ENCODE results near the gene ELMO2. TPM values are rescaled to one million over a fixed set of nuclear protein-coding genes. Genes with fewer than 3 reads are reported as not detected.
A peak's percentile ranks its signal among the peaks of the same experiment; 100 is the strongest.

Gene ELMO2
- total RNA-seq, 1 donor from 2014 or later: 62.4 TPM

GRCh38 chr20:46350201-46350985, 56.0 kb downstream of the ELMO2 start:
- Mint-ChIP-seq H3K9me3 (no peaks in the 10 kb centered on the region), H3K27ac (ENCODE audit: unreplicated experiment) (peak overlapping the region; percentile 99), H3K4me3 (peak overlapping the region; percentile 74), H3K27me3 (ENCODE audit: low read depth) (no peaks in the 10 kb centered on the region), H3K4me1 (peaks cover 33% of the 10 kb centered on the region), H3K36me3 (ENCODE audit: low read depth) (no peaks in the 10 kb centered on the region)
- TF ChIP-seq, protein P1, sequence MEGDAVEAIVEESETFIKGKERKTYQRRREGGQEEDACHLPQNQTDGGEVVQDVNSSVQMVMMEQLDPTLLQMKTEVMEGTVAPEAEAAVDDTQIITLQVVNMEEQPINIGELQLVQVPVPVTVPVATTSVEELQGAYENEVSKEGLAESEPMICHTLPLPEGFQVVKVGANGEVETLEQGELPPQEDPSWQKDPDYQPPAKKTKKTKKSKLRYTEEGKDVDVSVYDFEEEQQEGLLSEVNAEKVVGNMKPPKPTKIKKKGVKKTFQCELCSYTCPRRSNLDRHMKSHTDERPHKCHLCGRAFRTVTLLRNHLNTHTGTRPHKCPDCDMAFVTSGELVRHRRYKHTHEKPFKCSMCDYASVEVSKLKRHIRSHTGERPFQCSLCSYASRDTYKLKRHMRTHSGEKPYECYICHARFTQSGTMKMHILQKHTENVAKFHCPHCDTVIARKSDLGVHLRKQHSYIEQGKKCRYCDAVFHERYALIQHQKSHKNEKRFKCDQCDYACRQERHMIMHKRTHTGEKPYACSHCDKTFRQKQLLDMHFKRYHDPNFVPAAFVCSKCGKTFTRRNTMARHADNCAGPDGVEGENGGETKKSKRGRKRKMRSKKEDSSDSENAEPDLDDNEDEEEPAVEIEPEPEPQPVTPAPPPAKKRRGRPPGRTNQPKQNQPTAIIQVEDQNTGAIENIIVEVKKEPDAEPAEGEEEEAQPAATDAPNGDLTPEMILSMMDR (conservative IDR thresholded peaks at IDR 0.05): no peak
- peak; percentile 22 for DNase-seq (ENCODE audit: low read depth, low spot score)

- Mint-ChIP-seq H3K27me3 (ENCODE audit: low read depth) (peaks cover 4% of the 10 kb centered on the region), H3K9me3 (no peaks in the 10 kb centered on the region), H3K4me3 (peak overlapping the region; percentile 4), H3K4me1 (peaks cover 33% of the 10 kb centered on the region), H3K36me3 (ENCODE audit: low read depth) (no peaks in the 10 kb centered on the region), H3K27ac (ENCODE audit: unreplicated experiment) (no peak overlapping the region)
- DNase-seq (ENCODE audit: low read depth, low spot score): no peak
- TF ChIP-seq, protein P1 (conservative IDR thresholded peaks at IDR 0.05): no peak
Measured at GRCh38 chr20:46349742-46350056, 56.7 kb downstream of the ELMO2 start.

GRCh38 chr20:46349035-46349741, 57.2 kb downstream of the ELMO2 start:
- Mint-ChIP-seq H3K27ac (ENCODE audit: unreplicated experiment) (peak overlapping the region; percentile 44), H3K9me3 (no peaks in the 10 kb centered on the region), H3K4me3 (peak overlapping the region; percentile 63), H3K36me3 (ENCODE audit: low read depth) (no peaks in the 10 kb centered on the region), H3K27me3 (ENCODE audit: low read depth) (peaks cover 9% of the 10 kb centered on the region), H3K4me1 (peaks cover 33% of the 10 kb centered on the region)
- DNase-seq (ENCODE audit: low read depth, low spot score): peak; percentile 74
- TF ChIP-seq, protein P1 (conservative IDR thresholded peaks at IDR 0.05): peak; percentile 79

- H3K27ac Mint-ChIP-seq (ENCODE audit: unreplicated experiment): no peak overlapping the region
- H3K36me3 Mint-ChIP-seq (ENCODE audit: low read depth): no peaks in the 10 kb centered on the region
- H3K27me3 Mint-ChIP-seq (ENCODE audit: low read depth): peaks cover 16% of the 10 kb centered on the region
- peak overlapping the region; percentile 63 for H3K4me3 Mint-ChIP-seq
- peaks cover 38% of the 10 kb centered on the region for H3K4me1 Mint-ChIP-seq
- TF ChIP-seq, protein P1 (conservative IDR thresholded peaks at IDR 0.05): no peak
- DNase-seq (ENCODE audit: low read depth, low spot score): peak; percentile 24
- H3K9me3 Mint-ChIP-seq: no peaks in the 10 kb centered on the region
Measured at GRCh38 chr20:46347841-46348803, 58.3 kb downstream of the ELMO2 start.

GRCh38 chr20:46346770-46347169, 59.6 kb downstream of the ELMO2 start:
- Mint-ChIP-seq H3K27me3 (ENCODE audit: low read depth) (peaks cover 25% of the 10 kb centered on the region), H3K36me3 (ENCODE audit: low read depth) (no peaks in the 10 kb centered on the region), H3K4me1 (peaks cover 48% of the 10 kb centered on the region), H3K4me3 (no peak overlapping the region), H3K27ac (ENCODE audit: unreplicated experiment) (no peak overlapping the region), H3K9me3 (no peaks in the 10 kb centered on the region)
- TF ChIP-seq, protein P1 (conservative IDR thresholded peaks at IDR 0.05): no peak
- no peak for DNase-seq (ENCODE audit: low read depth, low spot score)

Measured in neural crest cell (in vitro differentiated cells).